ENCODE measurements around the gene CCDC110. TPM values are rescaled to one million over a fixed set of nuclear protein-coding genes. Genes with fewer than 3 reads are reported as not detected.
A peak's percentile ranks its signal among the peaks of the same experiment; 100 is the strongest.

The CCDC110 gene
- total RNA-seq, 2 donors from 2014 or later: 2.8 to 10.3 TPM

- Histone ChIP-seq H3K27ac (no peak overlapping the region), H3K36me3 (no peaks in the 10 kb centered on the region), H3K9me3 (no peaks in the 10 kb centered on the region), H3K4me1 (replicated peaks) (no peaks in the 10 kb centered on the region), H3K27me3 (replicated peaks; ENCODE audit: insufficient read depth) (no peaks in the 10 kb centered on the region), H3K4me3 (no peak overlapping the region)
- WGBS: 29% methylated on average over 4 of the region's 4 CpGs
- intact Hi-C loops (cut with DNase I): loop anchor here (5.0 kb wide), 1 partner anchor 36 kb away; the partner anchor contains the start of gene CCDC110
- TF ChIP-seq POLR2AphosphoS5 (IDR thresholded peaks at IDR 0.05): peak; percentile 41
- TF ChIP-seq POLR2A (IDR thresholded peaks at IDR 0.05): no peak
- no peak for TF ChIP-seq CTCF (IDR thresholded peaks at IDR 0.05)
- DNase-seq (ENCODE audit: low spot score): peak; percentile 18
These were observed 36.6 kb upstream of the CCDC110 start for GRCh38 chr4:185508181-185508580.

- no peaks in the 10 kb centered on the region for H3K4me1 ChIP-seq (replicated peaks)
- H3K27ac ChIP-seq: no peak overlapping the region
- no peak for DNase-seq (ENCODE audit: low spot score)
- no peaks in the 10 kb centered on the region for H3K36me3 ChIP-seq
- WGBS: 93% methylated on average over 20 of the region's 20 CpGs
- intact Hi-C loops (cut with DNase I): loop anchor here (5.0 kb wide), 1 partner anchor 34 kb away; the partner anchor contains the start of gene CCDC110
- H3K9me3 ChIP-seq: no peaks in the 10 kb centered on the region
- H3K27me3 ChIP-seq (replicated peaks; ENCODE audit: insufficient read depth): no peaks in the 10 kb centered on the region
- H3K4me3 ChIP-seq: no peak overlapping the region
- no peak for TF ChIP-seq POLR2A (IDR thresholded peaks at IDR 0.05)
- no peak for TF ChIP-seq CTCF (IDR thresholded peaks at IDR 0.05)
These were observed 34.9 kb upstream of the CCDC110 start for GRCh38 chr4:185506422-185506821.

GRCh38 chr4:185504098-185505047 lies 32.8 kb upstream of the CCDC110 start:
- H3K27me3 ChIP-seq (replicated peaks; ENCODE audit: insufficient read depth): no peaks in the 10 kb centered on the region
- H3K36me3 ChIP-seq: no peaks in the 10 kb centered on the region
- intact Hi-C loops (cut with DNase I): loop anchor here (5.0 kb wide), 1 partner anchor 32 kb away; the partner anchor contains the start of gene CCDC110
- 31% methylated on average over 21 of the region's 21 CpGs for WGBS
- no peaks in the 10 kb centered on the region for H3K4me1 ChIP-seq (replicated peaks)
- TF ChIP-seq CTCF (IDR thresholded peaks at IDR 0.05) (no peak), POLR2AphosphoS5 (IDR thresholded peaks at IDR 0.05) (peak; percentile 77)
- H3K27ac ChIP-seq: peak overlapping the region; percentile 26 to 49
- peak overlapping the region in 1 of 2 donors; percentile 1 for H3K4me3 ChIP-seq
- no peaks in the 10 kb centered on the region for H3K9me3 ChIP-seq
- DNase-seq (ENCODE audit: low spot score): peak; percentile 35

GRCh38 chr4:185502386-185502785 lies 30.9 kb upstream of the CCDC110 start:
- Histone ChIP-seq H3K27me3 (replicated peaks; ENCODE audit: insufficient read depth) (no peaks in the 10 kb centered on the region), H3K36me3 (no peaks in the 10 kb centered on the region), H3K9me3 (no peaks in the 10 kb centered on the region), H3K27ac (no peak overlapping the region), H3K4me3 (no peak overlapping the region), H3K4me1 (replicated peaks) (no peaks in the 10 kb centered on the region)
- intact Hi-C loops (cut with DNase I): no loop called here
- 96% methylated on average over 11 of the region's 11 CpGs for WGBS
- TF ChIP-seq POLR2AphosphoS5 (IDR thresholded peaks at IDR 0.05) (no peak), POLR2A (IDR thresholded peaks at IDR 0.05) (no peak), CTCF (IDR thresholded peaks at IDR 0.05) (no peak)
- DNase-seq (ENCODE audit: low spot score): no peak

Data from prostate gland (tissue), 2 donors.